Spinal cord (tissue), 10 donors: ENCODE data around the gene AFF1. TPM values are rescaled to one million over a fixed set of nuclear protein-coding genes. Genes with fewer than 3 reads are reported as not detected.

Source experiments
- DNase-seq, 6 donors: peaks; one replicate each; pipeline versions ENCODE4 v3.0.0 to v3.0.0-alpha.2; 2013 to 2015; ENCODE audit warnings: low spot score in 6 of 6, low read depth in 4 of 6
- H3K27ac ChIP-seq: one replicate; pipeline ENCODE4 v1.5.1; 2013; ENCODE audit warnings: low read depth, low read length, control low read depth
- H3K27me3 ChIP-seq: one replicate; pipeline ENCODE4 v1.6.1; 2013; ENCODE audit warnings: low read length; ENCODE audit not compliant: control insufficient read depth, insufficient read depth
- H3K36me3 ChIP-seq: one replicate; pipeline ENCODE4 v1.6.1; 2013; ENCODE audit warnings: low read length; ENCODE audit not compliant: control insufficient read depth, insufficient read depth
- H3K4me1 ChIP-seq: one replicate; pipeline ENCODE4 v1.6.1; 2013; ENCODE audit warnings: low read length; ENCODE audit not compliant: control insufficient read depth, insufficient read depth
- H3K4me3 ChIP-seq: one replicate; pipeline ENCODE4 v1.5.1; 2013; ENCODE audit warnings: low read depth, low read length, control low read depth
- H3K9me3 ChIP-seq: one replicate; pipeline ENCODE4 v1.6.1; 2013; ENCODE audit warnings: low read length; ENCODE audit not compliant: control insufficient read depth, insufficient read depth
- WGBS: methylation state at CpG from one replicate; pipeline ENCODE4 v1.1.5; 2013; ENCODE audit warnings: missing lambda C conversion rate; ENCODE audit not compliant: insufficient coverage; 5-methylcytosine and 5-hydroxymethylcytosine counted together
- polyA plus RNA-seq, 2 donors: library from polyadenylated mRNA; unstranded; fragments of 120-200 nt; gene quantifications; one replicate each; pipeline ENCODE4 v1.2.1, GENCODE V29; 2013; ENCODE audit not compliant: insufficient read length in 2 of 2
- total RNA-seq, 2 donors: library from RNA; depleted of rRNA in 1 of 2; stranded (reverse); fragments of 120-200 nt in 1 of 2; fragments of >200 nt in 1 of 2; gene quantifications; one replicate each; pipeline versions ENCODE4 v1.2.3 to v1.2.4, GENCODE V29; 2013 to 2014
- donor health status: healthy.

Gene AFF1
- total and polyA plus RNA-seq, 4 donors: 14.2 to 24.6 (median 18.4) TPM

DNA sequence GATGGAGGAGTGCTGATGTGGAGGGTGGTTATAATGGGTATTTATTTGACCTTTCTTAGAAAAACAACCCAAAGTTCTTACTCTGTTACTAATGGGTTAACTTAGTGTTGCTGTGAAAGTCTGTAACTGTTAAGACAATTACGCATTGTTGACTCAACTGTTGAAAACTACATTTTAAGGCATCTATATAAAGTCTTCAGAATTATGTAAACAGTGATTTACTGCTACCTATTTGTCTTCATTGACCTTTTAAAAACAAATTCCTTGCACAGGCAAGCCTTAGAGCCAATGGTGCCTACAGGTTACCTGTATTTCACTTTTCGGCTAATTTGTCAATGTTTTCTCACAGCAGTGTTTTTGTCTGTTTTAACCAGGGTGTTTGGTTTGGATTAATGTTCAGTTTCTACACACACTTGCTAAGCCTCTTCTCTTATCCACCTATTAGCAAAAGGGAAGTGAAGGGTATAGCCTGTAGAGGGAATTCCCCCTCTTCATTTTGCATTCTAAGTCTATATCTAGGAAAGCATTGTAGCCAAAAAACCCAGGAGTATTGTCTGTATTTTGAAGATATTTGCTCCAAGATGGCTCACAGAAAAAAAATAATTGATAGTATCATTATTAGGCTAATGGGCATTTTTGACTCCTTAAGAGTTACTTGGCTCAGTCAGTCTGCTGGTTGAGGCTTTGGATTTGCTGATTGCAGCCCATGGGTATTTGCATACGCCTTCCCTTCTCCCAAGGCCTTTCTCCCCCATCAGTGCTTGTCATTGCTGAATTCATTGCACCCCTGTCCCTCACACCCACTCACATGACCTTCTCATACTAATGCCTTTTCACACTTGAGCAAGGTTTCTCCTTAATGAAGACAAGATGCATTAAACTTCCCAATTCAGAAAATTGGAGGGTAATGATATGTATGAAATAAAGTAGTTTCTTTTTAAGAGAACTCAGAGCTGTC lies 30.5 kb downstream of the AFF1 start:
- 89% methylated on average over 1 of the region's 3 CpGs for WGBS
- Histone ChIP-seq H3K4me1 (peaks cover 8% of the 10 kb centered on the region), H3K27ac (no peak overlapping the region), H3K27me3 (no peaks in the 10 kb centered on the region), H3K36me3 (no peaks in the 10 kb centered on the region), H3K9me3 (no peaks in the 10 kb centered on the region), H3K4me3 (no peak overlapping the region)
- no peak for DNase-seq

- WGBS: 83% methylated on average over 2 of the region's 2 CpGs
Measured at GRCh38 chr4:86967073-86967472, 32.3 kb downstream of the AFF1 start.

DNA sequence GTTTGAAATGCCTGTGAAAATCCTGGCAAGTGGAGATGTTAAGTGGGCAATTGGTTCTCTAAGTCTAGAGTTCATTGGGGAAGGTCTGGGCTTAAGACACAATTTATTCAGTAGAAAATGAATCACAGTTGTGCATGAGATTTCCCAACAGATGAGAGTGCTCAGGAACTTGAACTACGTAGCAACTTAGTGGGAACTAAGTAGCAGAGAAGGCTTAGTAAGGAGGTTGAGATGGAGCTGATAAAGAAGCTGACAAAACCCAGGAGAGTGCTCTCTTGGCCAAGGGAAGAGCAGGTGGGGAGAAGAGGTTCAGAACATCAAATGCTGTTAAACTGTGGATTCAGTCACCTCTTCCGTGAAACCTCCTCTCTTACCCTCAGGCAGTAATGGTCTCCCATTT lies 33.0 kb downstream of the AFF1 start:
- WGBS: 94% methylated on average over 1 of the region's 2 CpGs
- peaks cover 4% of the 10 kb centered on the region for H3K4me1 ChIP-seq
- H3K4me3 ChIP-seq: no peak overlapping the region
- no peaks in the 10 kb centered on the region for H3K36me3 ChIP-seq
- DNase-seq: no peak
- H3K27me3 ChIP-seq: no peaks in the 10 kb centered on the region
- no peaks in the 10 kb centered on the region for H3K9me3 ChIP-seq
- H3K27ac ChIP-seq: no peak overlapping the region

More at GRCh38 chr4:86967073-86967472, 32.3 kb downstream of the AFF1 start:
- no peak for DNase-seq
- Histone ChIP-seq H3K36me3 (no peaks in the 10 kb centered on the region), H3K4me1 (peaks cover 4% of the 10 kb centered on the region), H3K27me3 (no peaks in the 10 kb centered on the region), H3K9me3 (no peaks in the 10 kb centered on the region), H3K27ac (no peak overlapping the region), H3K4me3 (no peak overlapping the region)

DNA sequence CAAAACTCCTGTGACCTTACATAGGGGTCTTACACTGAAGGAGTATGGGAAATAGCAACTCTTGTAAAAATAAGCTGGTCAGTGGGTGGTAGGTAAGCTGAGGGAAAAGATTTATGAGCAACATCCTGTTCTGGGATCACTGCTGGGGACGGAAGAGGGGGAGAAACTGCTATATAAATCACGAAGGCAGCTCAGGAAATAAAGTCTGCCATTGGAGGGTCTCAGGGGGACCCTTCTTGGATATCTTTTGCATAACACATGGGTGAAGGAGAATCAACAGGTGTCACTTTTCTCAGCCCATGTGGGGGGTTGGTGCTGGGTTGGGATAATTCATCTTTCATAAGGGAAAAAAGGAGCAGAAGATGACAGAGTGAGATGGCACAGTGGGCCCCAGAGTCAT lies 33.7 kb downstream of the AFF1 start:
- Histone ChIP-seq H3K27ac (no peak overlapping the region), H3K27me3 (no peaks in the 10 kb centered on the region), H3K36me3 (no peaks in the 10 kb centered on the region), H3K4me3 (no peak overlapping the region), H3K4me1 (peaks cover 4% of the 10 kb centered on the region), H3K9me3 (no peaks in the 10 kb centered on the region)
- no peak for DNase-seq
- WGBS: 33% methylated on average over 2 of the region's 2 CpGs

- Histone ChIP-seq H3K4me1 (peaks cover 4% of the 10 kb centered on the region), H3K9me3 (no peaks in the 10 kb centered on the region), H3K27ac (no peak overlapping the region), H3K4me3 (no peak overlapping the region), H3K36me3 (no peaks in the 10 kb centered on the region), H3K27me3 (no peaks in the 10 kb centered on the region)
- DNase-seq: peak in 1 of 6 donors; percentile 36
- 33% methylated on average over 4 of the region's 8 CpGs for WGBS
Measured at GRCh38 chr4:86970447-86971354, 35.9 kb downstream of the AFF1 start.

GRCh38 chr4:86971355-86971683 lies 36.5 kb downstream of the AFF1 start:
- Histone ChIP-seq H3K4me3 (no peak overlapping the region), H3K4me1 (peaks cover 4% of the 10 kb centered on the region), H3K36me3 (no peaks in the 10 kb centered on the region), H3K9me3 (no peaks in the 10 kb centered on the region), H3K27me3 (no peaks in the 10 kb centered on the region), H3K27ac (no peak overlapping the region)
- DNase-seq: no peak

DNA sequence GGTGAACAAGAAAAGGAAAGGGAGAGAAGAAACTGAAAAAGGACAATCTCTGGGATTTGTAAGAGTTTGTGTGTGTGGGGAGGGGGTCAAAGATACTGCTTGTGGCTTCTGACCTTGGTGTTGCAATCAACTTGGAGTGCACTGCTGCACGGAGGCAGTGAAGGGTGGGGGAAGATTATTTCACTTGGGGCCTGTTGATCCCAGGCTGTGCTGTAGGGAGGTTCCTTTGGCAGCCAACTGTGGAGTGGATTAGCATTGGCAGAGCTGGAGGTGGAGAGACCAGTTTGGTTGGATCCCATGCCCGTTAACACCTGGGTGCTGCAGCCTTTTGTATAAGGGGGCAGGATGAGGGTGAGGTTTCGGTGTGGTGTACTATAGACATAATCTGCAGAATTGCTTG lies 38.2 kb downstream of the AFF1 start:
- Histone ChIP-seq H3K27me3 (no peaks in the 10 kb centered on the region), H3K36me3 (no peaks in the 10 kb centered on the region), H3K4me3 (no peak overlapping the region), H3K9me3 (no peaks in the 10 kb centered on the region), H3K4me1 (peaks cover 4% of the 10 kb centered on the region), H3K27ac (no peak overlapping the region)
- DNase-seq: no peak
- WGBS: 38% methylated on average over 1 of the region's 3 CpGs

GRCh38 chr4:86973668-86974067 lies 38.9 kb downstream of the AFF1 start:
- Histone ChIP-seq H3K27ac (no peak overlapping the region), H3K4me1 (peaks cover 4% of the 10 kb centered on the region), H3K9me3 (no peaks in the 10 kb centered on the region), H3K27me3 (no peaks in the 10 kb centered on the region), H3K4me3 (no peak overlapping the region), H3K36me3 (no peaks in the 10 kb centered on the region)
- no peak for DNase-seq
- WGBS: 77% methylated on average over 4 of the region's 4 CpGs

DNA sequence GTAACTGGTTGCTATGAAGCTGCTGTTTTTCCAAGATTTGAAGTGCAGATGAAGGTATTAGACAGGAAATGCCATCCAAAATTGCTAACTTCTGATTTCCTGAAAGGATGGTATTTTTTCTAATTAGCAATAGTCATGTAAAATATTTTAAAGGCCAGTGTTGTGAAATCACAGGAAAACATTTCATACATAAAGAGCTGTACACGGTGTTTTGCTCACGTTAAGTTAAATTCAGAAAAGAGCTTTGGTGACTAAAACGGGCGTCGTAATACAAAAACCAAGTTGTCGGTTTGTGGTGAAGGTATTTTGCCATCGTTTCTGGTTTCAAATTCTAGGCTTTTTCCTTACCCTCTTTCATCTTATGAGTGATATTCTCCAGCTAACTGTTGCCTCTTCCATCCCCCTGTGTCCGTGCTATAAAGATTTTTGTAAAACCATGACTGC lies 39.8 kb downstream of the AFF1 start:
- H3K27me3 ChIP-seq: no peaks in the 10 kb centered on the region
- no peaks in the 10 kb centered on the region for H3K9me3 ChIP-seq
- no peak for DNase-seq
- 88% methylated on average over 1 of the region's 8 CpGs for WGBS
- no peak overlapping the region for H3K4me3 ChIP-seq
- H3K27ac ChIP-seq: no peak overlapping the region
- no peaks in the 10 kb centered on the region for H3K36me3 ChIP-seq
- H3K4me1 ChIP-seq: peaks cover 4% of the 10 kb centered on the region
